ENCODE data around the gene IRGC.

DNA sequence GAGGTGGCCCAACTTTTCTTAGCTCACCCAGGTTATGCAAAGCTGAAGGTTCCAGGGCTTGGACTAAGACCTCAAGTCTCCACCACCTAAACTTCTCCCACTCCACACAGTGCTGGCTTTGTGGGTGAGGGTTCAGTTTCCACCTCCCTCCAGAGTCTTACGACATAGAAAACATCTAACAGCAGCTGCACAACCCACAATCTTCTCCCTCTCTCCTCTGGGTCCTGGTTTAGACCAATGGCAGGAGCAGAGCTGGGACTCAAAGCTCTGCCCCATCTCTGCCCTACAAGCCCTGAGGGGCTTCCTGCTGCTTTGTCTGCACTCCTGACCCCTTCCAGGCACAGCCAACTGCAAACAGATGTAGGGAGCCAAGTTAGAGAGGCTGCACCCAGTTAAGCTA is 16.0 kb downstream of the IRGC start:
- TF ChIP-seq RFX5 (IDR thresholded peaks at IDR 0.05; ENCODE audit: low read depth, low read length) (no peak), RCOR1 (IDR thresholded peaks at IDR 0.05; ENCODE audit: insufficient replicate concordance, low read length) (no peak)
- TF ChIP-seq, protein P1, sequence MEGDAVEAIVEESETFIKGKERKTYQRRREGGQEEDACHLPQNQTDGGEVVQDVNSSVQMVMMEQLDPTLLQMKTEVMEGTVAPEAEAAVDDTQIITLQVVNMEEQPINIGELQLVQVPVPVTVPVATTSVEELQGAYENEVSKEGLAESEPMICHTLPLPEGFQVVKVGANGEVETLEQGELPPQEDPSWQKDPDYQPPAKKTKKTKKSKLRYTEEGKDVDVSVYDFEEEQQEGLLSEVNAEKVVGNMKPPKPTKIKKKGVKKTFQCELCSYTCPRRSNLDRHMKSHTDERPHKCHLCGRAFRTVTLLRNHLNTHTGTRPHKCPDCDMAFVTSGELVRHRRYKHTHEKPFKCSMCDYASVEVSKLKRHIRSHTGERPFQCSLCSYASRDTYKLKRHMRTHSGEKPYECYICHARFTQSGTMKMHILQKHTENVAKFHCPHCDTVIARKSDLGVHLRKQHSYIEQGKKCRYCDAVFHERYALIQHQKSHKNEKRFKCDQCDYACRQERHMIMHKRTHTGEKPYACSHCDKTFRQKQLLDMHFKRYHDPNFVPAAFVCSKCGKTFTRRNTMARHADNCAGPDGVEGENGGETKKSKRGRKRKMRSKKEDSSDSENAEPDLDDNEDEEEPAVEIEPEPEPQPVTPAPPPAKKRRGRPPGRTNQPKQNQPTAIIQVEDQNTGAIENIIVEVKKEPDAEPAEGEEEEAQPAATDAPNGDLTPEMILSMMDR (conservative IDR thresholded peaks at IDR 0.05; ENCODE audit: low read depth, low read length), result no peak

All from IMR-90 (cell line).